GM21723 (cell line): Measurements from ENCODE around the gene TET2.

Experiments
- ATAC-seq: cut with Tn5 transposase; IDR thresholded peaks from one replicate; pipeline ENCODE4 v1.9.1; 2021; ENCODE audit warnings: mild to moderate bottlenecking, moderate library complexity; ENCODE audit not compliant: unreplicated experiment

Gene TET2

GRCh38 chr4:105181259-105181658 lies 34.6 kb downstream of the TET2 start:
- no peak for ATAC-seq

- ATAC-seq, result no peak
Measured at GRCh38 chr4:105182211-105182610, 35.5 kb downstream of the TET2 start.

DNA sequence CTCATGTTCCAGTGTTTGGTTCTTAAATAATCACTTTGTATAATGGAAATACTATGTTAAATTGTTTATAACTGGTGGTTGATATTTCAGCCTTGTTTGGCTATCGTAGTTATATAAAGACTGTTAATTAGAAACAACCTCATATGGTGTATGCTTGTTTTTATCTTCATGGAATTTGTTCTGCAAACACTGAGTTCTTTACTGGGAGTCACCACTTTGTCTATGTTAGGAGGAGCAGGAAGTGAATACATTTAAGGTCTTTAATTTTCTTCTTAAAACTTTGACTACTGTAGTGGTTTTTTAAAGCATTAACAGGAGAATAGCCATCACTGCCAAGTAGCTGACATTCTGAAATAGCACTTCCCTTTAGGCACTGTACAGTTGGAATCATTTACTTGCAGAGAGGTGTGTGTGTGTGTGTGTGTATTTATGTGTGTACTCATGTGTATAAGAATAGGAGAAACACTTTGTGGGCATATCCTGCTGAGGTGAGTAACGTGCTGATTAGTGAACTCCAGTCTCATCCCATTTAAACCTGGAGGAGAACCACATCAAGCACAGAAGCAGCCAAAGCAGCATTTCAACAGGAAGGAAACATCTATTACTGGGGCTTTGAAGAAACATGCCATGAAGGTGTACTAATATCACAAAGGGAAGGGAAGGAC lies 37.8 kb downstream of the TET2 start:
- no peak for ATAC-seq

GRCh38 chr4:105186701-105187161 lies 40.1 kb downstream of the TET2 start:
- no peak for ATAC-seq

DNA sequence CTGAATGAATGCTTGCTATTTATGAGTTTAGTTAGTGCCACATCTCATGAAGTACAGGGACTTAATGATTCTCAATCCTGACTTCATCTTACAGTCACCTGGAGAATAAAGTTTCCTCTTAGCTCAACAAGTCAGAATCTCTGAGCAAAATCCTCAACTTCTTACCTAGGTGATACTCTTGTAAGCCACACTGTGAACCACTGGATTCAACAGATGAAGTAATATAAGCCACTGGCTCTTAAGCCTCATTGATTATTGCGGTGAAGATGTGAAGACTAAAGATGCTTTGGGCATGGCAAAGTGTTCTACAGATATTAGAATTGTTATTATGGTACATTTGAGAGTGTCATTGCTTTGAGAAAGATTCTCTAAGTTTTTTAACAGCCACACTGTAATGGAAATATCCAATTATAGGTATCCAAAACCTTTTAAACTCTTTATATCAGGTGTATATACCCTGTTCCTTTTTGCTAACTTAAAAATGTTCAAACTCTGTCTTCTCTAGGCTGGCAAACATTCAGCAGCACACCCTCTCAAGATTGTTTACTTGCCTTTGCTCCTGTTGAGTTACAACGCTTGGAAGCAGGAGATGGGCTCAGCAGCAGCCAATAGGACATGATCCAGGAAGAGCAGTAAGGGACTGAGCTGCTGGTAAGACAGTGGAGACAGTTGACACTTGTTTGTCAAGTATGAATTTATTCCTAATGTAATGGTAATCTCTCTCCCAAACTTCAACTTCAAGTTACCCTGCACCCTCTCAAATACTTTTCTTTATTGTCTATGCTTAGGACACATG lies 43.4 kb downstream of the TET2 start:
- ATAC-seq, result no peak

GRCh38 chr4:105191621-105192210 lies 45.0 kb downstream of the TET2 start:
- peak; percentile 60 for ATAC-seq

DNA sequence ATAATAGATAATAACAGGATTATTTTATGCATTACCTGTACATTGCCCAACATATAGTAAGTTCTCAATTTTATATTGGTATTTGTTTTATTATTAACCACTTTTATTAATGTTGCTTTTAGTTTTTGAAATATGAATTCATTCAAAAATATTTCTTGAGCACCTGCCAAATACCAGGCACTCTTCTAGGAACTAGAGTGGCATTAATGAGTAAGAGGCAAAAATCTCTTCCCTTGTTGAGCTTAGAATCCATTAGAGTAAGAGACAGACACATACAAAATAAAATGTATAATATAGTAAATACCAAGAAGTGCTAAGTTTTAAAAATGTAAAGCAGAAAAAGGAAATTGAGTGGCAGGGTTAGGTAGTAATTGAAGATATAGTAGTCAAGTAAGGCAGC lies 45.8 kb downstream of the TET2 start:
- no peak for ATAC-seq

- ATAC-seq, result no peak
Measured at GRCh38 chr4:105192910-105193309, 46.2 kb downstream of the TET2 start.

GRCh38 chr4:105193536-105193935 lies 46.9 kb downstream of the TET2 start:
- no peak for ATAC-seq

DNA sequence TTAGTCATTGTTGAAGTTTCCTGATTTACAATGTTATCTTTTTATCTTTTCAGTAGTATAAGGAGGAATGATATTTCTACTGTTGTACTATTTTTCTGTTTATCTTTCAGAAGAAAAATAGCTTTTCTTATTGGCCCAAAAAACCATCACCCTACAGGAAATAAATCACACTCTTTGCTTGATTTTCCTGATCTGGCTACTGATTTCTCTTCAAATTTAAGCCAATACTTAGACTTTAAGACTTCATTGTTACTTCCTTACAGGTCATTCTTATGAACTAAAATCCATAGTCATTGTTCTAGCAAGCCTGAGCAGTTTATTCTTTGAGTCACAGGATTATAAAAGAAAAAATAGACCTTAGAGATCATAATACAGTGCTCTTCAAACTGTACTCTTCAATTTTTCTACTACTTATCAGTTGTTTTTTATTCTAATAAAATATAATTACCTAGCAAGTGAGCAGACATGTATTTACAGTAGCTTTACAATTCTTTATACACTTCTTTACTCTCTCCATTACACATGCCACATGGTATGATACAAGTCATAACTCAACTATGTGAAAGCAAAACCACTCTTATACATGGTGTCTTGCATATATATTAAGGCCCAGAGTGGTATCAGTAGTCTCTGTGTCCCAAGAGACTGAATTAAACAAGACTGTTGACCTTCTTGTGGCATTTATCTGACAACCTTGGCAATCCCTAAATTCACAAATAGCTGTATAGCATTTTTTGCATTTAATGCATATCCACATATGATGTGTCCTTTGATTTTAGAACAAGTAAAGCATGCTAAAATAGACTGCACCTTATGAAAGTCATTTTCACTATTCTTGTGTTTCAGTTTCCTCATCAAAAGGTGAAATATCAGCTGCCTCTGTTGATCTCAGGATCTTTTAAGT lies 47.9 kb downstream of the TET2 start:
- peak; percentile 88 for ATAC-seq

DNA sequence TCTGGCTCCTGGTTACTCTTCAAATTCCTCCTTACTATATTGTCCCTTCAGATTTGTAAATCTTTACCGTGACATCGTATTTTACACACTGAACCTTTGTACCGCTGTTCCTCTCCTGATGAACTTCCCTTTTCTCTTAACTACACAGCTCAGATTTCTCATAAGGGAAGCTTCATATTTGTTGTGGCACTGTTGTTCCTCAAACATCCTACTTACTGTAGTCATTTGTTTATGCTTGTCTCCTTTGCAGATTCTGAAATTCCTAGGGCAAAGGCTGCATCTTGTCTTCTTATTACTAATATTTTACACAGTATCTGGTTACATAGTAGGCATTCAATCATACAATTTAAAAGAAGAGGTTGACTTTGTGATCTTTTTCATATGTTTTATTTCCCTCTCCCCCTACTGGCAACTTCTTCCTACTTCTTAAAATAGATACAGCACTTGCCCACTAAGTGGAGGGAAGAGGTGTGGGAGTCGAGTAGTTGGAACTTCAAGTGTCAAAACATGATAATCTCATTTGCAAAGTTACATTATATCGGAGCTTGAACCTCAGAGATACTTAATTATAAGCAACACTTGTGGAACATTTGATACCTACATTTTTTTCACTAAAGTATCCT lies 50.0 kb downstream of the TET2 start:
- no peak for ATAC-seq

- no peak for ATAC-seq
Measured at GRCh38 chr4:105197777-105198176, 51.1 kb downstream of the TET2 start.

GRCh38 chr4:105198541-105198940 lies 51.9 kb downstream of the TET2 start:
- no peak for ATAC-seq

GRCh38 chr4:105206214-105206613 lies 59.5 kb downstream of the TET2 start:
- no peak for ATAC-seq

DNA sequence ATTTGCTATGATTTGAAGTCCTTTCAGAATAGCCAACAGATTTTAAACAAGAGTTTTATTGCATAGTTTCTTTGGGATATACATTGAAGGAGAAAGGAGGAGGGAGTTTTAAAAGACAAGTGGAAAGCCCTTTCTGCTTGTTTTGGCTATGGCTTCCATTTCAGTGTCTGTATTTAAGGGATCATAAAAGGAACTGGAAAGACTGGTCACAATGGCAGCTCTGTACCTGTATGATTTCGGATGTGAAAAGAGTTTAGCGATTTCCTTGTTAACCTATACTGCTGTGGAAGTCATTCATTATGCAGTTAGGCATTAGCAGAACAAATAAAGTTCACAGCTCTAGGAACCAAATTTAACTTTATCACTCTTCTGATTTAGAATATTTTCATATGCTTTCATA lies 60.7 kb downstream of the TET2 start:
- ATAC-seq, result no peak

DNA sequence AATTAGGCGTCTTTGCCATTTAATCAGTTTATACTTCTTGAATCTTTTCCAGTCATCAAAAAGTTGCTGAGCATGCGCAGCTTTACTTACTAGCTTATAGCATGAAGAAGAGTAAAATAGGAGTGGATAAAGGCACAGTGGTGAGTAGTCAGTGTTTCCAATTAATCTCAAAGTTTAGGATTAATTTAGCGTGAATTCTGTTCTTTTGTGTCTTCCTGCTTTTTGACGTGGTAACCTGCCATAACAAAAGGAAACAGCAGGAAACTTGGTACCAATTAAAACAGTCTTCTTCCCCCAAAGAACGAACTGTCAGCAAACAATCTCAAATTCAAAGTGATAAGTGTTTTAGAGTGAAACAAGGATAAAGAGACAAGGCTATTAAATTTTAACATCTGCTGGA lies 61.9 kb downstream of the TET2 start:
- no peak for ATAC-seq

- no peak for ATAC-seq
Measured at GRCh38 chr4:105210916-105211315, 64.2 kb downstream of the TET2 start.

DNA sequence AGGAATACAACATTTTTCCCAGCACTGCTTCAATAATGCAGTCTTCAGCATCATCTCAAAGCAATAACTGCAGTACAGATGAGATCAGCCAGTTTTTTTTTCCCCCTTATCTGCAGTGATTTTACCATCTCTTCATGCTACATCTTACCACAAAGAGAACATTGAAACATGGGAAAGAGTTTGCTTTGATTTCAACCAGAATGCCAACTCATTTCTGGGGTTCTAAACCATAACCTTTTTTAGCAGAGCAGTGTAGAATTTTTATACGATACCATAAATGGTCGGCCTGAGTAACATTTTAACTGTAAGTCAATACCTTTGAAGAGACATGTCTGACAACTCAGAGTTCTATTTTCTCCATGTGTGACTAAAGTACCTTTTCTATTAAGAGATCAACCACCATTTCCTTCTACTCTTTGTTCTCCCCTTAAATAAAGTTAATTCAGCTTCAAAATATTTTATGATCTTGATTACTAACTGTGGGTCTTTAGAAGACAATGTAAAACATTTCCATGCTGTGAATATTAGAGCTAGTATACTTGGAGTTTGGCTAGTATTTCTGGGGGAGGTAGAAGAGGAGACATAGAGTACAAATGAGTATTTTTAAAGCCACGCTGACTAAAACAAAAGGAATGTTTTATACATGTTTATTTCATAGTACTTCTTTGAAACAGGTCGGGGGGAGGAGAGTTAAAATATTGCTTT lies 69.1 kb downstream of the TET2 start:
- ATAC-seq, result peak; percentile 68

DNA sequence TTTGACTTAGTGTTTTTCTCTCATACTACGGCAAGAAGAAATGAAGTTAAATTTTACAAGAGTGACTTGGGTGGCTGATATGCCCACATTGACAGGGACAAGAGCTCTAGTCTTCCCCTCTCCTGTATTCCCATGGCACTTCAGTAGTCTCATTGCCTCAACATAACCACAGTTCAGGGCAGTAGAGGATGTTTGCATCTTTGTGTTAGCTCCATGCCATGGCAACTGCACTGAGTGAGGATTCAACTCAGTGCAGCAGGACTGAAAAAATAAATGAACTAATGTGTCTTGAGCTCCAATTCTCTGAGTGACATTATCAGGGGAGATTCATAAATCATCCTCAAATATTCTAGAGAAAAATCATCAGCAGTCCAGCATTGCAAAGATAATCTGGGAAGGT lies 78.8 kb downstream of the TET2 start:
- ATAC-seq, result no peak

GRCh38 chr4:105227054-105227453 lies 80.4 kb downstream of the TET2 start:
- no peak for ATAC-seq
